K562 (cell line): ENCODE results near the gene CBFA2T3. TPM values are rescaled to one million over a fixed set of nuclear protein-coding genes. Genes with fewer than 3 reads are reported as not detected.

Experiments used
- ARNT ChIP-seq, 2 experiments: fragments of 450-650 bp; IDR thresholded peaks; 2 replicates each; pipeline ENCODE4 v1.6.1; 2016; ENCODE audit warnings: mild to moderate bottlenecking in 1 of 2
- CHD4 ChIP-seq: fragments of 200-600 bp; sonication (generic); IDR thresholded peaks from 3 replicates; pipeline ENCODE4 v1.6.1; 2012; ENCODE audit warnings: low read depth, mild to moderate bottlenecking, mixed read lengths, low read length, inconsistent platforms; ENCODE audit not compliant: insufficient read depth, insufficient replicate concordance, poor library complexity, severe bottlenecking
- HDGF ChIP-seq: fragments of 450-650 bp; IDR thresholded peaks from 2 replicates; pipeline ENCODE4 v1.6.1; 2016
- MCM7 ChIP-seq, 2 experiments: fragments of 450-650 bp; IDR thresholded peaks; 2 replicates each; pipeline ENCODE4 v1.6.1; 2016 to 2018
- NFYB ChIP-seq: IDR thresholded peaks from 2 replicates; pipeline ENCODE4 v1.6.1; 2011; ENCODE audit warnings: mild to moderate bottlenecking, moderate library complexity; ENCODE audit not compliant: insufficient read length; ENCODE audit errors: extremely low read depth
- PCBP2 ChIP-seq: fragments of 200-400 bp; formaldehyde crosslinking; IDR thresholded peaks from 2 replicates; pipeline ENCODE4 v1.6.1; 2018; ENCODE audit warnings: low read length, low read depth, mild to moderate bottlenecking, moderate library complexity; ENCODE audit not compliant: poor library complexity, severe bottlenecking
- PKNOX1 ChIP-seq: fragments of 450-650 bp; IDR thresholded peaks from 2 replicates; pipeline ENCODE4 v1.6.1; 2016
- RNF219 ChIP-seq: fragments of 250-450 bp; sonication (Bioruptor Pico); IDR thresholded peaks from 2 replicates; pipeline ENCODE4 v1.5.0; 2022; ENCODE audit warnings: mild to moderate bottlenecking
- TAF1 ChIP-seq: IDR thresholded peaks from 2 replicates; pipeline ENCODE4 v1.6.1; 2011; ENCODE audit warnings: mild to moderate bottlenecking, low read length, moderate library complexity; ENCODE audit not compliant: insufficient read depth, control insufficient read depth, severe bottlenecking; ENCODE audit errors: extremely low read depth
- TFAM ChIP-seq: fragments of 250-450 bp; sonication (Bioruptor Pico); conservative IDR thresholded peaks from 2 replicates; pipeline ENCODE4 v1.5.0; 2021; ENCODE audit warnings: mild to moderate bottlenecking, moderate library complexity
- USF1 ChIP-seq: sonication (generic); formaldehyde crosslinking; IDR thresholded peaks from 2 replicates; pipeline ENCODE4 v1.9.0; 2022; ENCODE audit warnings: mild to moderate bottlenecking, missing genetic modification reagents
- XRCC3 ChIP-seq: fragments of 450-650 bp; IDR thresholded peaks from 2 replicates; pipeline ENCODE4 v1.6.1; 2017; ENCODE audit warnings: mild to moderate bottlenecking, moderate library complexity
- XRCC5 ChIP-seq: fragments of 200-400 bp; formaldehyde crosslinking; IDR thresholded peaks from 2 replicates; pipeline ENCODE4 v1.6.1; 2017; ENCODE audit warnings: low read depth, mild to moderate bottlenecking, low read length
- ZBTB11 ChIP-seq, 3 experiments: fragments of 200-800 bp in 1 of 3; fragments of 250-450 bp in 1 of 3; fragments of 450-650 bp in 1 of 3; sonication (Bioruptor Pico) in 1 of 3; sonication (Bioruptor generic) in 1 of 3; formaldehyde crosslinking in 1 of 3; IDR thresholded peaks; 2 replicates each; pipeline versions ENCODE4 v1.6.1 to v1.8.0; 2016 to 2022; ENCODE audit warnings: mild to moderate bottlenecking in 2 of 3, missing genetic modification characterization in 2 of 3, missing compliant biosample characterization in 1 of 3, moderate library complexity in 1 of 3
- ZFP91 ChIP-seq: sonication (generic); formaldehyde crosslinking; IDR thresholded peaks from 2 replicates; pipeline ENCODE4 v1.8.0; 2022; ENCODE audit warnings: mild to moderate bottlenecking, missing genetic modification reagents
- ZNF384 ChIP-seq: IDR thresholded peaks from 2 replicates; pipeline ENCODE4 v1.6.1; 2012; ENCODE audit warnings: low read depth, low read length, improper control_type of control experiment
- ZNF507 ChIP-seq: conservative IDR thresholded peaks from 2 replicates; pipeline ENCODE4 v1.6.1; 2017; ENCODE audit warnings: missing genetic modification characterization, missing compliant biosample characterization
- ZNF778 ChIP-seq: fragments of 450-650 bp; formaldehyde crosslinking; IDR thresholded peaks from 2 replicates; pipeline ENCODE4 v1.4.0; 2020; ENCODE audit warnings: mild to moderate bottlenecking, moderate library complexity
- polyA plus RNA-seq, 8 experiments: library from polyadenylated mRNA; depleted of rRNA in 4 of 8; stranded (reverse) in 5 of 8; unstranded in 3 of 8; fragments of >200 nt; fragmentation: Nextera tagmentation in 2 of 8; fragmentation: Illumina TruSeq in 1 of 8; extraction: Ambion mirVana in 2 of 8; extraction: Trizol in 1 of 8; gene quantifications; 2 replicates each; pipeline versions ENCODE4 v1.2.1 to v1.2.3, GENCODE V29; 2011 to 2014; ENCODE audit warnings: inconsistent platforms in 1 of 8, missing spikeins in 1 of 8
- total RNA-seq, 7 experiments: library from RNA; depleted of rRNA in 6 of 7; stranded (reverse); fragments of >200 nt in 6 of 7; fragmentation: Illumina TruSeq in 2 of 7; extraction: Trizol in 2 of 7; gene quantifications; 2 replicates each; pipeline versions ENCODE4 v1.2.1 to v1.2.3, GENCODE V29; 2011 to 2021; ENCODE audit warnings: low replicate concordance in 1 of 7

CBFA2T3 gene
- total and polyA plus RNA-seq, 9 of the 15 experiments (the other 6 are each of a cell fraction or from before 2014, with no cell fraction given), result 2.3 to 145 (median 6.7) TPM

GRCh38 chr16:88993166-88993761, 16.3 kb upstream of the CBFA2T3 start (continued):
- no peak for TF ChIP-seq PCBP2
- no peak for TF ChIP-seq XRCC3
- no peak for TF ChIP-seq ZBTB11 (CRISPR knock-in tag; IDR thresholded peaks at IDR 0.05)
- no peak for TF ChIP-seq ZNF778 (CRISPR knock-in tag)
- no peak for TF ChIP-seq ZNF507 (tag)
- peak; percentile 72 for TF ChIP-seq PKNOX1
- no peak for TF ChIP-seq CHD4
- TF ChIP-seq RNF219 (CRISPR knock-in tag), result no peak
- peak; percentile 62 for TF ChIP-seq USF1 (CRISPR knock-in tag)
- TF ChIP-seq TAF1, result no peak
- TF ChIP-seq NFYB, result no peak
- no peak for TF ChIP-seq ZNF384
- TF ChIP-seq ZFP91 (CRISPR knock-in tag), result no peak
- TF ChIP-seq TFAM (CRISPR knock-in tag), result no peak
- no peak; the same call in 1 of the 2 replicates for TF ChIP-seq HDGF
- TF ChIP-seq MCM7 (IDR thresholded peaks at IDR 0.05), result no peak
- no peak for TF ChIP-seq XRCC5
- TF ChIP-seq ARNT (IDR thresholded peaks at IDR 0.05), result no peak
